ENCODE measurements around the gene RIC8A.

Gene RIC8A

GRCh38 chr11:244376-244775 is 36.9 kb downstream of the RIC8A start:
- no peak for DNase-seq (ENCODE audit: low read depth, low spot score)

- DNase-seq (ENCODE audit: low read depth, low spot score): no peak
These were observed 41.6 kb downstream of the RIC8A start for GRCh38 chr11:249062-249461.

- DNase-seq (ENCODE audit: low read depth, low spot score): no peak
These were observed 42.8 kb downstream of the RIC8A start for GRCh38 chr11:250274-250673.

- no peak for DNase-seq (ENCODE audit: low read depth, low spot score)
These were observed 43.3 kb downstream of the RIC8A start for GRCh38 chr11:250740-251299.

- no peak for DNase-seq (ENCODE audit: low read depth, low spot score)
These were observed 44.0 kb downstream of the RIC8A start for GRCh38 chr11:251550-251949.

GRCh38 chr11:252666-253065 is 45.2 kb downstream of the RIC8A start:
- no peak for DNase-seq (ENCODE audit: low read depth, low spot score)

GRCh38 chr11:253160-253885 is 45.8 kb downstream of the RIC8A start:
- DNase-seq (ENCODE audit: low read depth, low spot score): no peak

- DNase-seq (ENCODE audit: low read depth, low spot score): no peak
These were observed 46.4 kb downstream of the RIC8A start for GRCh38 chr11:253886-254270.

- no peak for DNase-seq (ENCODE audit: low read depth, low spot score)
These were observed 47.7 kb downstream of the RIC8A start for GRCh38 chr11:255176-255575.

- no peak for DNase-seq (ENCODE audit: low read depth, low spot score)
These were observed 48.3 kb downstream of the RIC8A start for GRCh38 chr11:255816-256215.

GRCh38 chr11:256952-257737 is 49.6 kb downstream of the RIC8A start:
- no peak for DNase-seq (ENCODE audit: low read depth, low spot score)

GRCh38 chr11:257766-258493 is 50.4 kb downstream of the RIC8A start:
- no peak for DNase-seq (ENCODE audit: low read depth, low spot score)

GRCh38 chr11:259413-259812 is 51.9 kb downstream of the RIC8A start:
- DNase-seq (ENCODE audit: low read depth, low spot score): no peak

- DNase-seq (ENCODE audit: low read depth, low spot score): no peak
These were observed 54.1 kb downstream of the RIC8A start for GRCh38 chr11:261624-262023.
